ENCODE measurements around the gene ARPC1A. TPM values are rescaled to one million over a fixed set of nuclear protein-coding genes. Genes with fewer than 3 reads are reported as not detected.

ARPC1A gene
- total RNA-seq, 1 donor from 2014 or later, result 198 TPM

GRCh38 chr7:99392659-99393354 is 67.1 kb downstream of the ARPC1A start:
- Histone ChIP-seq H3K4me3 (ENCODE audit: insufficient read depth, low read depth, low read length) (peak overlapping the region; percentile 44), H3K27ac (ENCODE audit: low read depth, low read length) (no peak overlapping the region)

GRCh38 chr7:99393355-99394187 is 67.9 kb downstream of the ARPC1A start:
- H3K4me1 ChIP-seq (ENCODE audit: insufficient read depth, low read length), result peaks cover 17% of the 10 kb centered on the region
- H3K27me3 ChIP-seq (ENCODE audit: insufficient read depth, low read length), result no peaks in the 10 kb centered on the region
- Mint-ChIP-seq H3K4me3 (ENCODE audit: unreplicated experiment) (peak overlapping the region; percentile 75), H3K36me3 (ENCODE audit: low read depth, unreplicated experiment) (peaks cover 7% of the 10 kb centered on the region), H3K27me3 (ENCODE audit: low read depth, unreplicated experiment) (no peaks in the 10 kb centered on the region), H3K27ac (ENCODE audit: unreplicated experiment) (peak overlapping the region; percentile 83), H3K9me3 (ENCODE audit: unreplicated experiment) (no peaks in the 10 kb centered on the region), H3K4me1 (ENCODE audit: low read depth, unreplicated experiment) (peaks cover 10% of the 10 kb centered on the region)
- H3K4me2 ChIP-seq (ENCODE audit: low read length), result peak overlapping the region; percentile 79
- peak overlapping the region; percentile 44 for H3K4me3 ChIP-seq (ENCODE audit: insufficient read depth, low read depth, low read length)
- FAIRE-seq (no peak), DNase-seq (ENCODE audit: low read depth) (no peak)
- no peaks in the 10 kb centered on the region for H3K9me3 ChIP-seq (ENCODE audit: insufficient read depth, low read depth, low read length)
- H3K9ac ChIP-seq (ENCODE audit: low read length), result peak overlapping the region; percentile 26
- H4K20me1 ChIP-seq (ENCODE audit: insufficient read depth, low read length), result peaks cover 73% of the 10 kb centered on the region
- peaks cover 41% of the 10 kb centered on the region for H3K36me3 ChIP-seq (ENCODE audit: insufficient read depth, low read length)
- no peak overlapping the region for H3K27ac ChIP-seq (ENCODE audit: low read depth, low read length)
- no peak for TF ChIP-seq CTCF (IDR thresholded peaks at IDR 0.05; ENCODE audit: insufficient read depth, low read depth, low read length)
- no peak for TF ChIP-seq EZH2 (IDR thresholded peaks at IDR 0.05; ENCODE audit: insufficient read depth, low read length)
- H3K79me2 ChIP-seq (ENCODE audit: insufficient read depth, low read length), result peaks cover 19% of the 10 kb centered on the region
- no peak overlapping the region for H2AFZ ChIP-seq (ENCODE audit: low read depth, low read length)

More at GRCh38 chr7:99392659-99393354, 67.1 kb downstream of the ARPC1A start:
- Mint-ChIP-seq H3K27ac (ENCODE audit: unreplicated experiment) (peak overlapping the region; percentile 83), H3K9me3 (ENCODE audit: unreplicated experiment) (no peaks in the 10 kb centered on the region), H3K36me3 (ENCODE audit: low read depth, unreplicated experiment) (peaks cover 6% of the 10 kb centered on the region), H3K4me3 (ENCODE audit: unreplicated experiment) (peak overlapping the region; percentile 75), H3K4me1 (ENCODE audit: low read depth, unreplicated experiment) (peaks cover 9% of the 10 kb centered on the region), H3K27me3 (ENCODE audit: low read depth, unreplicated experiment) (no peaks in the 10 kb centered on the region)
- peak; percentile 45 for DNase-seq (ENCODE audit: low read depth)
- peaks cover 45% of the 10 kb centered on the region for H3K36me3 ChIP-seq (ENCODE audit: insufficient read depth, low read length)
- H3K9me3 ChIP-seq (ENCODE audit: insufficient read depth, low read depth, low read length), result no peaks in the 10 kb centered on the region
- H3K27me3 ChIP-seq (ENCODE audit: insufficient read depth, low read length), result no peaks in the 10 kb centered on the region
- peak overlapping the region; percentile 79 for H3K4me2 ChIP-seq (ENCODE audit: low read length)
- peaks cover 68% of the 10 kb centered on the region for H4K20me1 ChIP-seq (ENCODE audit: insufficient read depth, low read length)
- TF ChIP-seq EZH2 (IDR thresholded peaks at IDR 0.05; ENCODE audit: insufficient read depth, low read length) (no peak), CTCF (IDR thresholded peaks at IDR 0.05; ENCODE audit: insufficient read depth, low read depth, low read length) (no peak)
- no peak for FAIRE-seq
- H3K79me2 ChIP-seq (ENCODE audit: insufficient read depth, low read length), result peaks cover 19% of the 10 kb centered on the region
- peaks cover 17% of the 10 kb centered on the region for H3K4me1 ChIP-seq (ENCODE audit: insufficient read depth, low read length)
- H2AFZ ChIP-seq (ENCODE audit: low read depth, low read length), result no peak overlapping the region
- H3K9ac ChIP-seq (ENCODE audit: low read length), result peak overlapping the region; percentile 26
